ENCODE measurements around the gene UMAD1. TPM values are rescaled to one million over a fixed set of nuclear protein-coding genes. Genes with fewer than 3 reads are reported as not detected.

UMAD1 gene
- total RNA-seq, 1 donor from 2014 or later = 9.3 TPM

GRCh38 chr7:7773334-7774309, 133.1 kb downstream of the UMAD1 start:
- no peaks in the 10 kb centered on the region for H3K27me3 Mint-ChIP-seq (ENCODE audit: low read depth, unreplicated experiment)
- H3K4me3 ChIP-seq (ENCODE audit: insufficient read depth, low read depth, low read length) = no peak overlapping the region
- H3K9ac ChIP-seq (ENCODE audit: low read length) = no peak overlapping the region
- peaks cover 11% of the 10 kb centered on the region for H3K4me1 ChIP-seq (ENCODE audit: insufficient read depth, low read length)
- H3K9me3 Mint-ChIP-seq (ENCODE audit: unreplicated experiment) = no peaks in the 10 kb centered on the region
- H3K27me3 ChIP-seq (ENCODE audit: insufficient read depth, low read length) = no peaks in the 10 kb centered on the region
- DNase-seq (ENCODE audit: low read depth) (no peak), FAIRE-seq (no peak)
- H4K20me1 ChIP-seq (ENCODE audit: insufficient read depth, low read length) = no peaks in the 10 kb centered on the region
- no peaks in the 10 kb centered on the region for H3K9me3 ChIP-seq (ENCODE audit: insufficient read depth, low read depth, low read length)
- H3K4me2 ChIP-seq (ENCODE audit: low read length) = no peak overlapping the region
- no peaks in the 10 kb centered on the region for H3K36me3 ChIP-seq (ENCODE audit: insufficient read depth, low read length)
- H2AFZ ChIP-seq (ENCODE audit: low read depth, low read length) = no peak overlapping the region
- H3K27ac Mint-ChIP-seq (ENCODE audit: unreplicated experiment) = no peak overlapping the region
- no peak overlapping the region for H3K27ac ChIP-seq (ENCODE audit: low read depth, low read length)
- H3K36me3 Mint-ChIP-seq (ENCODE audit: low read depth, unreplicated experiment) = no peaks in the 10 kb centered on the region
- H3K79me2 ChIP-seq (ENCODE audit: insufficient read depth, low read length) = no peaks in the 10 kb centered on the region
- no peak for TF ChIP-seq EZH2 (IDR thresholded peaks at IDR 0.05; ENCODE audit: insufficient read depth, low read length)
- no peak for TF ChIP-seq CTCF (IDR thresholded peaks at IDR 0.05; ENCODE audit: insufficient read depth, low read depth, low read length)
- H3K4me3 Mint-ChIP-seq (ENCODE audit: unreplicated experiment) = no peak overlapping the region
- H3K4me1 Mint-ChIP-seq (ENCODE audit: low read depth, unreplicated experiment) = peaks cover 8% of the 10 kb centered on the region

- H3K4me1 Mint-ChIP-seq (ENCODE audit: low read depth, unreplicated experiment) = peaks cover 4% of the 10 kb centered on the region
- Histone ChIP-seq H3K4me3 (ENCODE audit: insufficient read depth, low read depth, low read length) (no peak overlapping the region), H3K4me2 (ENCODE audit: low read length) (no peak overlapping the region), H3K9ac (ENCODE audit: low read length) (no peak overlapping the region), H3K27ac (ENCODE audit: low read depth, low read length) (no peak overlapping the region), H3K36me3 (ENCODE audit: insufficient read depth, low read length) (no peaks in the 10 kb centered on the region), H4K20me1 (ENCODE audit: insufficient read depth, low read length) (no peaks in the 10 kb centered on the region), H3K9me3 (ENCODE audit: insufficient read depth, low read depth, low read length) (no peaks in the 10 kb centered on the region), H3K4me1 (ENCODE audit: insufficient read depth, low read length) (no peaks in the 10 kb centered on the region), H3K27me3 (ENCODE audit: insufficient read depth, low read length) (no peaks in the 10 kb centered on the region), H3K79me2 (ENCODE audit: insufficient read depth, low read length) (no peaks in the 10 kb centered on the region), H2AFZ (ENCODE audit: low read depth, low read length) (no peak overlapping the region)
- H3K36me3 Mint-ChIP-seq (ENCODE audit: low read depth, unreplicated experiment) = no peaks in the 10 kb centered on the region
- H3K4me3 Mint-ChIP-seq (ENCODE audit: unreplicated experiment) = no peak overlapping the region
- DNase-seq (ENCODE audit: low read depth) (no peak), FAIRE-seq (no peak)
- H3K27me3 Mint-ChIP-seq (ENCODE audit: low read depth, unreplicated experiment) = no peaks in the 10 kb centered on the region
- no peak for TF ChIP-seq EZH2 (IDR thresholded peaks at IDR 0.05; ENCODE audit: insufficient read depth, low read length)
- TF ChIP-seq CTCF (IDR thresholded peaks at IDR 0.05; ENCODE audit: insufficient read depth, low read depth, low read length) = no peak
- no peak overlapping the region for H3K27ac Mint-ChIP-seq (ENCODE audit: unreplicated experiment)
- H3K9me3 Mint-ChIP-seq (ENCODE audit: unreplicated experiment) = no peaks in the 10 kb centered on the region
Observed at GRCh38 chr7:7779888-7780287, 139.3 kb downstream of the UMAD1 start.

- Histone ChIP-seq H3K4me2 (ENCODE audit: low read length) (peak overlapping the region; percentile 31), H3K4me3 (ENCODE audit: insufficient read depth, low read depth, low read length) (no peak overlapping the region), H3K79me2 (ENCODE audit: insufficient read depth, low read length) (no peaks in the 10 kb centered on the region), H3K27ac (ENCODE audit: low read depth, low read length) (no peak overlapping the region), H2AFZ (ENCODE audit: low read depth, low read length) (no peak overlapping the region), H3K27me3 (ENCODE audit: insufficient read depth, low read length) (no peaks in the 10 kb centered on the region), H3K9ac (ENCODE audit: low read length) (no peak overlapping the region), H3K4me1 (ENCODE audit: insufficient read depth, low read length) (no peaks in the 10 kb centered on the region), H3K9me3 (ENCODE audit: insufficient read depth, low read depth, low read length) (no peaks in the 10 kb centered on the region), H3K36me3 (ENCODE audit: insufficient read depth, low read length) (no peaks in the 10 kb centered on the region), H4K20me1 (ENCODE audit: insufficient read depth, low read length) (no peaks in the 10 kb centered on the region)
- no peak overlapping the region for H3K4me3 Mint-ChIP-seq (ENCODE audit: unreplicated experiment)
- H3K36me3 Mint-ChIP-seq (ENCODE audit: low read depth, unreplicated experiment) = no peaks in the 10 kb centered on the region
- FAIRE-seq = no peak
- H3K27me3 Mint-ChIP-seq (ENCODE audit: low read depth, unreplicated experiment) = no peaks in the 10 kb centered on the region
- no peak overlapping the region for H3K27ac Mint-ChIP-seq (ENCODE audit: unreplicated experiment)
- no peak for DNase-seq (ENCODE audit: low read depth)
- H3K9me3 Mint-ChIP-seq (ENCODE audit: unreplicated experiment) = no peaks in the 10 kb centered on the region
- peaks cover 4% of the 10 kb centered on the region for H3K4me1 Mint-ChIP-seq (ENCODE audit: low read depth, unreplicated experiment)
- TF ChIP-seq EZH2 (IDR thresholded peaks at IDR 0.05; ENCODE audit: insufficient read depth, low read length) = no peak
Observed at GRCh38 chr7:7783001-7783400, 142.4 kb downstream of the UMAD1 start.
